ENCODE data around the gene AGAP3.

AGAP3 gene

GRCh38 chr7:151063212-151063561 is 23.1 kb upstream of the AGAP3 start:
- TF ChIP-seq CTCF (IDR thresholded peaks at IDR 0.05; ENCODE audit: borderline replicate concordance, extremely low read depth, low read length, poor library complexity, severe bottlenecking) = no peak
- TF ChIP-seq EZH2 (IDR thresholded peaks at IDR 0.05; ENCODE audit: borderline replicate concordance, low read depth, low read length, severe bottlenecking) = no peak
- no peak overlapping the region for H3K27ac ChIP-seq (ENCODE audit: low read length)

GRCh38 chr7:151064454-151064853 is 21.8 kb upstream of the AGAP3 start:
- H3K36me3 ChIP-seq (ENCODE audit: insufficient read depth, low read length) = peaks cover 74% of the 10 kb centered on the region
- H3K27ac ChIP-seq (ENCODE audit: low read length) = no peak overlapping the region
- no peak for DNase-seq
- H3K9me3 ChIP-seq (ENCODE audit: insufficient read depth, low read length, severe bottlenecking) = no peaks in the 10 kb centered on the region
- H3K4me1 ChIP-seq (ENCODE audit: insufficient read depth, low read length) = peaks cover 28% of the 10 kb centered on the region
- peaks cover 30% of the 10 kb centered on the region for H3K79me2 ChIP-seq (ENCODE audit: insufficient read depth, low read length)
- no peak for TF ChIP-seq CTCF (IDR thresholded peaks at IDR 0.05; ENCODE audit: borderline replicate concordance, extremely low read depth, low read length, poor library complexity, severe bottlenecking)
- TF ChIP-seq EZH2 (IDR thresholded peaks at IDR 0.05; ENCODE audit: borderline replicate concordance, low read depth, low read length, severe bottlenecking) = no peak
- peaks cover 37% of the 10 kb centered on the region for H4K20me1 ChIP-seq (ENCODE audit: insufficient read depth, low read length)
- no peak overlapping the region for H3K4me2 ChIP-seq (ENCODE audit: insufficient read depth, low read length)
- no peaks in the 10 kb centered on the region for H3K27me3 ChIP-seq (ENCODE audit: insufficient read depth, low read length, poor library complexity)
- no peak overlapping the region for H3K4me3 ChIP-seq (ENCODE audit: low read depth in 1 of 2, low read length in 2 of 2)
- no peak for ATAC-seq (ENCODE audit: insufficient read depth, low read depth)
- no peak overlapping the region for H3K9ac ChIP-seq (ENCODE audit: low read depth, low read length)
- no peak overlapping the region for H2AFZ ChIP-seq (ENCODE audit: low read depth, low read length)

More at GRCh38 chr7:151063212-151063561, 23.1 kb upstream of the AGAP3 start:
- no peak overlapping the region for H3K9ac ChIP-seq (ENCODE audit: low read depth, low read length)
- peaks cover 63% of the 10 kb centered on the region for H3K36me3 ChIP-seq (ENCODE audit: insufficient read depth, low read length)
- no peak overlapping the region for H2AFZ ChIP-seq (ENCODE audit: low read depth, low read length)
- H3K79me2 ChIP-seq (ENCODE audit: insufficient read depth, low read length) = peaks cover 30% of the 10 kb centered on the region
- H3K27me3 ChIP-seq (ENCODE audit: insufficient read depth, low read length, poor library complexity) = no peaks in the 10 kb centered on the region
- no peak for ATAC-seq (ENCODE audit: insufficient read depth, low read depth)
- H3K4me3 ChIP-seq (ENCODE audit: low read depth in 1 of 2, low read length in 2 of 2) = no peak overlapping the region
- no peaks in the 10 kb centered on the region for H3K9me3 ChIP-seq (ENCODE audit: insufficient read depth, low read length, severe bottlenecking)
- no peak overlapping the region for H3K4me2 ChIP-seq (ENCODE audit: insufficient read depth, low read length)
- H3K4me1 ChIP-seq (ENCODE audit: insufficient read depth, low read length) = peaks cover 40% of the 10 kb centered on the region
- DNase-seq = no peak
- peaks cover 37% of the 10 kb centered on the region for H4K20me1 ChIP-seq (ENCODE audit: insufficient read depth, low read length)

GRCh38 chr7:151064993-151065392 is 21.3 kb upstream of the AGAP3 start:
- no peak for ATAC-seq (ENCODE audit: insufficient read depth, low read depth)
- H3K9me3 ChIP-seq (ENCODE audit: insufficient read depth, low read length, severe bottlenecking) = no peaks in the 10 kb centered on the region
- H3K36me3 ChIP-seq (ENCODE audit: insufficient read depth, low read length) = peaks cover 80% of the 10 kb centered on the region
- H3K4me2 ChIP-seq (ENCODE audit: insufficient read depth, low read length) = no peak overlapping the region
- no peaks in the 10 kb centered on the region for H3K27me3 ChIP-seq (ENCODE audit: insufficient read depth, low read length, poor library complexity)
- no peak for DNase-seq
- H3K9ac ChIP-seq (ENCODE audit: low read depth, low read length) = no peak overlapping the region
- H3K4me1 ChIP-seq (ENCODE audit: insufficient read depth, low read length) = peaks cover 27% of the 10 kb centered on the region
- H2AFZ ChIP-seq (ENCODE audit: low read depth, low read length) = no peak overlapping the region
- no peak overlapping the region for H3K27ac ChIP-seq (ENCODE audit: low read length)
- TF ChIP-seq CTCF (IDR thresholded peaks at IDR 0.05; ENCODE audit: borderline replicate concordance, extremely low read depth, low read length, poor library complexity, severe bottlenecking) (no peak), EZH2 (IDR thresholded peaks at IDR 0.05; ENCODE audit: borderline replicate concordance, low read depth, low read length, severe bottlenecking) (no peak)
- H3K4me3 ChIP-seq (ENCODE audit: low read depth in 1 of 2, low read length in 2 of 2) = no peak overlapping the region
- peaks cover 37% of the 10 kb centered on the region for H4K20me1 ChIP-seq (ENCODE audit: insufficient read depth, low read length)
- peaks cover 28% of the 10 kb centered on the region for H3K79me2 ChIP-seq (ENCODE audit: insufficient read depth, low read length)

- Histone ChIP-seq H3K27ac (ENCODE audit: low read length) (no peak overlapping the region), H4K20me1 (ENCODE audit: insufficient read depth, low read length) (peaks cover 34% of the 10 kb centered on the region), H3K79me2 (ENCODE audit: insufficient read depth, low read length) (peaks cover 23% of the 10 kb centered on the region), H3K9me3 (ENCODE audit: insufficient read depth, low read length, severe bottlenecking) (no peaks in the 10 kb centered on the region), H2AFZ (ENCODE audit: low read depth, low read length) (no peak overlapping the region), H3K27me3 (ENCODE audit: insufficient read depth, low read length, poor library complexity) (no peaks in the 10 kb centered on the region), H3K9ac (ENCODE audit: low read depth, low read length) (no peak overlapping the region), H3K4me2 (ENCODE audit: insufficient read depth, low read length) (no peak overlapping the region), H3K36me3 (ENCODE audit: insufficient read depth, low read length) (peaks cover 85% of the 10 kb centered on the region), H3K4me1 (ENCODE audit: insufficient read depth, low read length) (peaks cover 22% of the 10 kb centered on the region), H3K4me3 (ENCODE audit: low read depth in 1 of 2, low read length in 2 of 2) (no peak overlapping the region)
- ATAC-seq (ENCODE audit: insufficient read depth, low read depth) (no peak), DNase-seq (no peak)
- TF ChIP-seq EZH2 (IDR thresholded peaks at IDR 0.05; ENCODE audit: borderline replicate concordance, low read depth, low read length, severe bottlenecking) (no peak), CTCF (IDR thresholded peaks at IDR 0.05; ENCODE audit: borderline replicate concordance, extremely low read depth, low read length, poor library complexity, severe bottlenecking) (no peak)
Observed at GRCh38 chr7:151065516-151065915, 20.8 kb upstream of the AGAP3 start.

All from DND-41 (cell line).